ENCODE results near the gene CPLANE2. TPM values are rescaled to one million over a fixed set of nuclear protein-coding genes. Genes with fewer than 3 reads are reported as not detected.

The CPLANE2 gene
- total and polyA plus RNA-seq, 12 donors = 2.2 to 11.1 (median 6.8) TPM

DNA sequence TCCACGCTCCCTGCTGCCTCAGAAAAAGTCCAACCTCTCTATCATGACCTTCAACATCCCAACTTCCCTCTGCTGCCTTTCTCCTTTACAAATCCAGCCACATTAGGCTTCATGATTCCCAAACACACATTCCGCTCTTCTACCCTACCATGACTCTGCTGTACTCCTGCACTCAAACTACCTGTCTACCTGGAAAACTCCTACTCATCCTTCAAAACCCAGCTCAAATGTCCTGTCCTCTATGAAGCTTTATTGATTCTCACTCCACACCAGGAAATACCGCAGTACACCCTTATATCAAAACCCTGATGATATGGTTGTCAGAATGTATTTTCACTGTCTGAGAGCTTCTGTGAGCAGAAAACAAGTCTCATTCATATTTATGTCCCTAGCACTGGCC is 33.4 kb downstream of the CPLANE2 start:
- DNase-seq = no peak
- Histone ChIP-seq H3K9me3 (no peaks in the 10 kb centered on the region), H3K36me3 (peaks cover 0 to 25% (median 0%) of the 10 kb centered on the region in 9 donors), H3K4me1 (peaks cover 0 to 25% (median 17%) of the 10 kb centered on the region in 9 donors), H3K27me3 (no peaks in the 10 kb centered on the region), H3K4me3 (no peak overlapping the region), H3K27ac (no peak overlapping the region)
- 47 to 54% methylated on average over 3 of the region's 3 CpGs for WGBS, 2 donors
- intact Hi-C loops (cut with DNase I) = loop anchor here in 7 of 10 donors (2.0 to 10.0 kb wide), 4 partner anchors 39 to 161 kb away; partner anchors contain the start of genes SZRD1 (in 5 of the 7) and FBXO42 (in 1 of the 7)
- no peak for ATAC-seq
- TF ChIP-seq CTCF (IDR thresholded peaks at IDR 0.05) = no peak

DNA sequence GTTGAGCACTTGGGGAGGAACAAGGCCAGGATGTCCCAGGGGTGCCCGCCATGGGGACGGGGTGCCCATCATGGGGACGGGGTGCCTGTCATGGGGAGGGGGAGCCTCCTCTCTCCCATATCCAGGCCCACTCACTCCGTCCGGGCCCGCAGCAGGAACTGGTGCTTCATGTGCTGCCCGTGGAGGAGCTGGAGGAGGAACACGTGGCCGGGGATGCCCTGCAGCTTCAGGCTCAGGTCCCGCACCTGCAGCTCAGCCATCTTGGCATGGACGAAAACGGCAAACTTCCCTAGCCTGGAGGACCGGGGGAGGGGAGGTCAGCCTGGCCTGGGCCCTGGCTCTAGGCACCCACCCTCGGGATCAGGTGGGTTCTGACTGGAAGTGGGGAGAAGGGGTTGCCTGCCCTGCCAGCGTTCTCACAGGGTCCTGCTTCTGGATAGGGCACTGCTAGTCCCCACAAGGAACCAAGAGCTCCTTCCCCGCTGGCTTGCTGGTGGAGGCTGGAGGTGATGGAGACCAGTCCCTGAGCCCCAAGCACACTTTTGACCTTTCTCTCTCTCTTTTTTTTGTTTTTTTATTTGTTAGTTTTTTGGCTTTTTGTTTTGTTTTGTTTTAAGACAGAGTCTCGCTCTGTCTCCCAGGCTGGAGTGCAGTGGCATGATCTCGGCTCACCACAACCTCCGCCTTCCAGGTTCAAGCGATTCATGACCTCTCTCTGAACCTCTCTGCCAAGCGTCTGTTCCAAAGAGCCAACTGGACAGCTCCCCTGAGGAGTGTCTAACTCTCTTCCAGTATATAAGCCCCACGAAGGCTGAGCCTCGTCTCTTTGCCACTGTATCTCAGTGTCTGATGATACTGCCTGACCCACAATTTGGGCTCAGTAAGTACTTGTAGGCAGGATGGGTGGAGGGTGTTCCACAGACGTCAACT is 34.4 kb downstream of the CPLANE2 start:
- H3K27me3 ChIP-seq = no peaks in the 10 kb centered on the region
- no peak for TF ChIP-seq CTCF (IDR thresholded peaks at IDR 0.05)
- DNase-seq = no peak
- peaks cover 0 to 34% (median 0%) of the 10 kb centered on the region in 9 donors for H3K36me3 ChIP-seq
- H3K4me1 ChIP-seq = peaks cover 0 to 22% (median 15%) of the 10 kb centered on the region in 9 donors
- H3K9me3 ChIP-seq = no peaks in the 10 kb centered on the region
- H3K4me3 ChIP-seq = no peak overlapping the region
- intact Hi-C loops (cut with DNase I) = loop anchor here in 7 of 10 donors (2.0 to 10.0 kb wide), 4 partner anchors 40 to 162 kb away; partner anchors contain the start of genes SZRD1 (in 5 of the 7) and FBXO42 (in 1 of the 7)
- no peak overlapping the region for H3K27ac ChIP-seq
- ATAC-seq = no peak
- 86 to 89% methylated on average over 24 of the region's 24 CpGs for WGBS, 2 donors

DNA sequence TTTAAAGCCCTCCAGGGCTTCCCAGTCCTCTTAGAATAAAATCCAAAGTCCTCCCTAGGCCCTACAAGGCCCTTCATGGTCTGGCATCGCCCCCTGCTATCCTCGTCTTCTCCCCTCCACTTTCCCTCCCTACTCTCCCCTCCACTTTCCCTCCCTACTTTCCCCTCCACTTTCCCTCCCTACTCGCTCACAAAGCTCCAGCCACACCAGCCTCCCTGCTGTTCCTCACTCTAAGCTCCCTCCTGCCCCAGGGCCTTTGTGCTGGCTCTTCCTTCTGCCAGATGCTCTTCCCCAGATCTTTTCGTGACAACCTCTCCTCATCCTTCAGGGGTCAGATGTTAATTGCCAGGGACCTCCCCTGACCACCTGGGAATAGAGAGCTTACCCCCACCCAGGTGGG is 37.3 kb downstream of the CPLANE2 start:
- intact Hi-C loops (cut with DNase I) = loop anchor here in 7 of 10 donors (5.0 to 10.0 kb wide), 3 partner anchors 43 to 165 kb away; partner anchors contain the start of genes SZRD1 (in 5 of the 7) and FBXO42 (in 1 of the 7)
- WGBS, 2 donors = 94 to 95% methylated on average over 4 of the region's 4 CpGs
- no peaks in the 10 kb centered on the region for H3K9me3 ChIP-seq
- peaks cover 0 to 38% (median 0%) of the 10 kb centered on the region in 9 donors for H3K36me3 ChIP-seq
- no peak overlapping the region for H3K27ac ChIP-seq
- no peak overlapping the region for H3K4me3 ChIP-seq
- H3K4me1 ChIP-seq = no peaks in the 10 kb centered on the region
- no peak for TF ChIP-seq CTCF (IDR thresholded peaks at IDR 0.05)
- ATAC-seq (no peak), DNase-seq (no peak)
- no peaks in the 10 kb centered on the region for H3K27me3 ChIP-seq

GRCh38 chr1:16199157-16199501 is 37.9 kb downstream of the CPLANE2 start:
- no peaks in the 10 kb centered on the region for H3K27me3 ChIP-seq
- no peak overlapping the region for H3K4me3 ChIP-seq
- intact Hi-C loops (cut with DNase I) = loop anchor here in 1 of 10 donors (5.0 kb wide), 1 partner anchor 43 kb away; no protein-coding TSS in a partner anchor
- no peak for TF ChIP-seq CTCF (IDR thresholded peaks at IDR 0.05)
- WGBS, 2 donors = 39 to 64% methylated on average over 1 of the region's 1 CpG
- ATAC-seq (no peak), DNase-seq (no peak)
- no peak overlapping the region for H3K27ac ChIP-seq
- H3K36me3 ChIP-seq = peaks cover 0 to 38% (median 0%) of the 10 kb centered on the region in 9 donors
- H3K4me1 ChIP-seq = no peaks in the 10 kb centered on the region
- H3K9me3 ChIP-seq = no peaks in the 10 kb centered on the region
